Esophagus muscularis mucosa (tissue), 3 donors: ENCODE data around the gene CNTNAP2.

ENCODE experiments used
- POLR2A ChIP-seq: fragments of 450-650 bp; IDR thresholded peaks from one replicate; pipeline ENCODE4 v1.6.1; 2017; ENCODE audit warnings: antibody characterized with exemption, moderate library complexity, mild to moderate bottlenecking, low read depth
- TF ChIP-seq, protein P1 (sequence below), 3 experiments: fragments of 200-600 bp in 2 of 3; fragments of 450-650 bp in 1 of 3; sonication (generic) in 2 of 3; IDR thresholded peaks; one replicate each; pipeline ENCODE4 v1.5.1; 2017 to 2019; ENCODE audit warnings: antibody characterized with exemption in 3 of 3, mild to moderate bottlenecking in 2 of 3, moderate library complexity in 1 of 3

DNA sequence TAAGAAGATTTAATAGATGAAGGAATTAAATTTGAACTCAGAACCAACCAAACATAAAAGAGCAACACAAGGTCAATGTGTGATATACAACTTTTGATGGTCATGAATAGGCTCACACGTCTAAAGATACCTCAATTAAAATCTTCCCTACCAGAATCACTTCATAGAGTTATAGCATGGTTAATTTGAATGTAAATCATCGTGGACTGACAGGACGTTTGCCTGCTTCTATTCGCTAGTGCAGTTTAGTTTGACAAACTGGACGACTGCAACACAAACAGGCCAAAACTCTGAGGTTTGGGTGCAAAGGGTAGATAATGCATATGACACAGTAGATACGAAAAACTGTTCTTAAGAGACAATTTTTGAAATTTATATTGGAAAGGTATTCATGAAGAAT lies 32.5 kb upstream of the CNTNAP2 start:
- TF ChIP-seq, protein P1, sequence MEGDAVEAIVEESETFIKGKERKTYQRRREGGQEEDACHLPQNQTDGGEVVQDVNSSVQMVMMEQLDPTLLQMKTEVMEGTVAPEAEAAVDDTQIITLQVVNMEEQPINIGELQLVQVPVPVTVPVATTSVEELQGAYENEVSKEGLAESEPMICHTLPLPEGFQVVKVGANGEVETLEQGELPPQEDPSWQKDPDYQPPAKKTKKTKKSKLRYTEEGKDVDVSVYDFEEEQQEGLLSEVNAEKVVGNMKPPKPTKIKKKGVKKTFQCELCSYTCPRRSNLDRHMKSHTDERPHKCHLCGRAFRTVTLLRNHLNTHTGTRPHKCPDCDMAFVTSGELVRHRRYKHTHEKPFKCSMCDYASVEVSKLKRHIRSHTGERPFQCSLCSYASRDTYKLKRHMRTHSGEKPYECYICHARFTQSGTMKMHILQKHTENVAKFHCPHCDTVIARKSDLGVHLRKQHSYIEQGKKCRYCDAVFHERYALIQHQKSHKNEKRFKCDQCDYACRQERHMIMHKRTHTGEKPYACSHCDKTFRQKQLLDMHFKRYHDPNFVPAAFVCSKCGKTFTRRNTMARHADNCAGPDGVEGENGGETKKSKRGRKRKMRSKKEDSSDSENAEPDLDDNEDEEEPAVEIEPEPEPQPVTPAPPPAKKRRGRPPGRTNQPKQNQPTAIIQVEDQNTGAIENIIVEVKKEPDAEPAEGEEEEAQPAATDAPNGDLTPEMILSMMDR (IDR thresholded peaks at IDR 0.05) = no peak
- no peak for TF ChIP-seq POLR2A
